ENCODE measurements around the gene DCDC1. TPM values are rescaled to one million over a fixed set of nuclear protein-coding genes. Genes with fewer than 3 reads are reported as not detected.

Gene DCDC1
- total RNA-seq, 1 experiment from 2014 or later = 0.68 TPM

GRCh38 chr11:30832831-30833230, 536.7 kb downstream of the DCDC1 start:
- peaks cover 5% of the 10 kb centered on the region for H3K9me3 Mint-ChIP-seq (ENCODE audit: low read depth, unreplicated experiment)
- H3K4me3 Mint-ChIP-seq (ENCODE audit: low read depth, unreplicated experiment) = no peak overlapping the region
- TF ChIP-seq CTCF (IDR thresholded peaks at IDR 0.05; ENCODE audit: unreplicated experiment) = no peak
- H3K27ac Mint-ChIP-seq (ENCODE audit: unreplicated experiment) = no peak overlapping the region
- no peak for DNase-seq
- intact Hi-C loops (cut with micrococcal nuclease; ENCODE audit: unreplicated experiment) = no loop called here
- no peaks in the 10 kb centered on the region for H3K4me1 Mint-ChIP-seq (ENCODE audit: low read depth, unreplicated experiment)
- peaks cover 34% of the 10 kb centered on the region for H3K27me3 Mint-ChIP-seq (ENCODE audit: unreplicated experiment)
- CTCF ChIA-PET = interaction anchor here (0.7 kb wide), 1 partner anchor 1022 kb away, joined by 5 read pairs; no protein-coding TSS in a partner anchor
- H3K36me3 Mint-ChIP-seq (ENCODE audit: insufficient read depth, unreplicated experiment) = no peaks in the 10 kb centered on the region
- no TSS peak for BruUV-seq (replicated peaks)

DNA sequence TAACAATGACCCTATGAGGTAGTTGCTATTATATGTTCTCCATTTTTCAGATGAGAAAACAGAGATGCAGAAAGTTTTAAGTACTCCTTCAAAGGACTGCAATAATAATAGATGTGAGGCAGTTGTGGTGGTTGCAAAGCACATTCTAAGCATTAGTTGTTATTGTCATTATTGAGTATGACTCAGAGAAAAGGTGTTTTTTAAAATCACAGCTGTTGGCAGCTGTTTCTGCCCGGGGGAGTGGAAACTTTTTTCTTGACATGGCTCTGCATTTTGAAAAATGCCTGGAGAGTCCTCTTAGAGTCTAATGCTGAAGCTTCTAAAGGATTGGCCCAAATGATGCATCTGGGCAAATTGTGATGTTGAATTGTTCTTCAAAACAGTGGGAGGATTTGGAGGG, 538.9 kb downstream of the DCDC1 start:
- no peaks in the 10 kb centered on the region for H3K4me1 Mint-ChIP-seq (ENCODE audit: low read depth, unreplicated experiment)
- intact Hi-C loops (cut with micrococcal nuclease; ENCODE audit: unreplicated experiment) = no loop called here
- H3K27ac Mint-ChIP-seq (ENCODE audit: unreplicated experiment) = no peak overlapping the region
- H3K27me3 Mint-ChIP-seq (ENCODE audit: unreplicated experiment) = peaks cover 38% of the 10 kb centered on the region
- peaks cover 2% of the 10 kb centered on the region for H3K9me3 Mint-ChIP-seq (ENCODE audit: low read depth, unreplicated experiment)
- no peak overlapping the region for H3K4me3 Mint-ChIP-seq (ENCODE audit: low read depth, unreplicated experiment)
- CTCF ChIA-PET = no interaction called here
- no peaks in the 10 kb centered on the region for H3K36me3 Mint-ChIP-seq (ENCODE audit: insufficient read depth, unreplicated experiment)
- no TSS peak for BruUV-seq (replicated peaks)
- TF ChIP-seq CTCF (IDR thresholded peaks at IDR 0.05; ENCODE audit: unreplicated experiment) = no peak
- no peak for DNase-seq

- TF ChIP-seq CTCF (IDR thresholded peaks at IDR 0.05; ENCODE audit: unreplicated experiment) = no peak
- BruUV-seq (replicated peaks) = no TSS peak
- peaks cover 38% of the 10 kb centered on the region for H3K27me3 Mint-ChIP-seq (ENCODE audit: unreplicated experiment)
- DNase-seq = no peak
- H3K4me1 Mint-ChIP-seq (ENCODE audit: low read depth, unreplicated experiment) = no peaks in the 10 kb centered on the region
- no peak overlapping the region for H3K4me3 Mint-ChIP-seq (ENCODE audit: low read depth, unreplicated experiment)
- H3K36me3 Mint-ChIP-seq (ENCODE audit: insufficient read depth, unreplicated experiment) = no peaks in the 10 kb centered on the region
- H3K9me3 Mint-ChIP-seq (ENCODE audit: low read depth, unreplicated experiment) = no peaks in the 10 kb centered on the region
- intact Hi-C loops (cut with micrococcal nuclease; ENCODE audit: unreplicated experiment) = no loop called here
- H3K27ac Mint-ChIP-seq (ENCODE audit: unreplicated experiment) = no peak overlapping the region
- CTCF ChIA-PET = interaction anchor here (0.7 kb wide), 1 partner anchor 80 kb away, joined by 3 read pairs; no protein-coding TSS in a partner anchor
Measured at GRCh38 chr11:30826911-30827310, 542.6 kb downstream of the DCDC1 start.

DNA sequence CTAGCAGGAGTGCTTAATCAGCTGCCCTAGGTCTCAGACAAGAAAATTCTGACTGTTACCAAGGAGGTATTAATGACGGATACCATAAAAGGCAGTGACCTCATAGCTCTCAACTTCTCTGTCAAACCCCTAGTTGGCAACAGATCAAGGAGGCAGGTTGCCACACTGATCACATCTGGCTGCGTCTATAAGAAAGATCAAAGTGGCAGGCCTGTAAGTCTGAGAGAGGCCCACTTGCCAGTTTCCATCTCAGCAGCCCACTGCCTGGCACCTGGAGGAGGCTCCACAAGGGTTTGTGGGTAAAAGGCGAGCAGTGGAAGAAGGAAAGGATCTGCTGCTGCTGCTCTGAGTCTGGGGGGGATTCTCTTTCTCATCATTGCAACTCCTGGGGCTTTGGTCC, 543.8 kb downstream of the DCDC1 start:
- Mint-ChIP-seq H3K9me3 (ENCODE audit: low read depth, unreplicated experiment) (no peaks in the 10 kb centered on the region), H3K27ac (ENCODE audit: unreplicated experiment) (no peak overlapping the region), H3K4me3 (ENCODE audit: low read depth, unreplicated experiment) (no peak overlapping the region), H3K27me3 (ENCODE audit: unreplicated experiment) (peaks cover 30% of the 10 kb centered on the region), H3K36me3 (ENCODE audit: insufficient read depth, unreplicated experiment) (no peaks in the 10 kb centered on the region), H3K4me1 (ENCODE audit: low read depth, unreplicated experiment) (no peaks in the 10 kb centered on the region)
- BruUV-seq (replicated peaks) = no TSS peak
- intact Hi-C loops (cut with micrococcal nuclease; ENCODE audit: unreplicated experiment) = no loop called here
- TF ChIP-seq CTCF (IDR thresholded peaks at IDR 0.05; ENCODE audit: unreplicated experiment) = no peak
- DNase-seq = no peak
- CTCF ChIA-PET = no interaction called here

Measured in Calu3 (cell line).